ENCODE measurements around the gene SLC18B1. TPM values are rescaled to one million over a fixed set of nuclear protein-coding genes. Genes with fewer than 3 reads are reported as not detected.

Gene SLC18B1
- total and polyA plus RNA-seq, 10 of the 15 experiments (the other 5 are each of a cell fraction or from before 2014, with no cell fraction given), result 3.5 to 11.8 (median 7.1) TPM

DNA sequence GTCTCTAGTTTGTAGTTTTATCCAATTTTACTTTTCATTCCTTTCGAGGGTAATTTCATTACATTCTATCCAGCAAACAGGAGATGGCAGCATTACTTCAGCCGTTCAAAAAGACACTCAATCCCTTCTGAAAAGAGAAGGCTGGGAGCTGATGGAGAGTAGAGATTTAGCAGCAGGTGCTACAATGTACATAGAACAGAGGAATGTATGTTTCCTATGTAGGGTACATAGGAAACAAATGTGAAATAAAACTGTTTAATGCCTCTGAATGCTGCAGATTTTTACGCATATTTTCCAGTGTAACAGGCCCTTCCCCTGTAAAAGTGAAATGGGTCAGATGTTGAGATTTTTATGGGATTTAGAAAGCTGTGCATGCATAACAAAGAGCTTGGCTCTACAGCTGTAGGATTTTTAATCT lies 31.9 kb upstream of the SLC18B1 start (continued):
- TF ChIP-seq EGR1 (IDR thresholded peaks at IDR 0.05; ENCODE audit: borderline replicate concordance in 1 of 2, low read depth in 2 of 2, low read length in 2 of 2), result no peak
- TF ChIP-seq POLR2A (IDR thresholded peaks at IDR 0.05; ENCODE audit: low read depth, low read length), result no peak
- TF ChIP-seq MYC (IDR thresholded peaks at IDR 0.05; ENCODE audit: insufficient read depth, insufficient read length, insufficient replicate concordance, low read length, severe bottlenecking), result no peak
- TF ChIP-seq NR2C1 (IDR thresholded peaks at IDR 0.05), result no peak
- TF ChIP-seq SMAD5 (IDR thresholded peaks at IDR 0.05; ENCODE audit: low read depth), result no peak
- TF ChIP-seq, protein P1, sequence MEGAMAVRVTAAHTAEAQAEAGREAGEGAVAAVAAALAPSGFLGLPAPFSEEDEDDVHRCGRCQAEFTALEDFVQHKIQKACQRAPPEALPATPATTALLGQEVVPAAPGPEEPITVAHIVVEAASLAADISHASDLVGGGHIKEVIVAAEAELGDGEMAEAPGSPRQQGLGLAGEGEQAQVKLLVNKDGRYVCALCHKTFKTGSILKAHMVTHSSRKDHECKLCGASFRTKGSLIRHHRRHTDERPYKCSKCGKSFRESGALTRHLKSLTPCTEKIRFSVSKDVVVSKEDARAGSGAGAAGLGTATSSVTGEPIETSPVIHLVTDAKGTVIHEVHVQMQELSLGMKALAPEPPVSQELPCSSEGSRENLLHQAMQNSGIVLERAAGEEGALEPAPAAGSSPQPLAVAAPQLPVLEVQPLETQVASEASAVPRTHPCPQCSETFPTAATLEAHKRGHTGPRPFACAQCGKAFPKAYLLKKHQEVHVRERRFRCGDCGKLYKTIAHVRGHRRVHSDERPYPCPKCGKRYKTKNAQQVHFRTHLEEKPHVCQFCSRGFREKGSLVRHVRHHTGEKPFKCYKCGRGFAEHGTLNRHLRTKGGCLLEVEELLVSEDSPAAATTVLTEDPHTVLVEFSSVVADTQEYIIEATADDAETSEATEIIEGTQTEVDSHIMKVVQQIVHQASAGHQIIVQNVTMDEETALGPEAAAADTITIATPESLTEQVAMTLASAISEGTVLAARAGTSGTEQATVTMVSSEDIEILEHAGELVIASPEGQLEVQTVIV (IDR thresholded peaks at IDR 0.05; ENCODE audit: borderline replicate concordance, partially characterized antibody), result no peak
- TF ChIP-seq, protein P2, sequence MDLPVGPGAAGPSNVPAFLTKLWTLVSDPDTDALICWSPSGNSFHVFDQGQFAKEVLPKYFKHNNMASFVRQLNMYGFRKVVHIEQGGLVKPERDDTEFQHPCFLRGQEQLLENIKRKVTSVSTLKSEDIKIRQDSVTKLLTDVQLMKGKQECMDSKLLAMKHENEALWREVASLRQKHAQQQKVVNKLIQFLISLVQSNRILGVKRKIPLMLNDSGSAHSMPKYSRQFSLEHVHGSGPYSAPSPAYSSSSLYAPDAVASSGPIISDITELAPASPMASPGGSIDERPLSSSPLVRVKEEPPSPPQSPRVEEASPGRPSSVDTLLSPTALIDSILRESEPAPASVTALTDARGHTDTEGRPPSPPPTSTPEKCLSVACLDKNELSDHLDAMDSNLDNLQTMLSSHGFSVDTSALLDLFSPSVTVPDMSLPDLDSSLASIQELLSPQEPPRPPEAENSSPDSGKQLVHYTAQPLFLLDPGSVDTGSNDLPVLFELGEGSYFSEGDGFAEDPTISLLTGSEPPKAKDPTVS (IDR thresholded peaks at IDR 0.05; ENCODE audit: low read depth, low read length), result no peak
- TF ChIP-seq, protein P3, sequence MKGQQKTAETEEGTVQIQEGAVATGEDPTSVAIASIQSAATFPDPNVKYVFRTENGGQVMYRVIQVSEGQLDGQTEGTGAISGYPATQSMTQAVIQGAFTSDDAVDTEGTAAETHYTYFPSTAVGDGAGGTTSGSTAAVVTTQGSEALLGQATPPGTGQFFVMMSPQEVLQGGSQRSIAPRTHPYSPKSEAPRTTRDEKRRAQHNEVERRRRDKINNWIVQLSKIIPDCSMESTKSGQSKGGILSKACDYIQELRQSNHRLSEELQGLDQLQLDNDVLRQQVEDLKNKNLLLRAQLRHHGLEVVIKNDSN (IDR thresholded peaks at IDR 0.05; ENCODE audit: borderline replicate concordance, extremely low read length, insufficient read depth, low read depth, low read length), result no peak
- TF ChIP-seq JUND (IDR thresholded peaks at IDR 0.05; ENCODE audit: low read depth, low read length), result no peak
- TF ChIP-seq EP300 (IDR thresholded peaks at IDR 0.05; ENCODE audit: borderline replicate concordance in 1 of 2, control insufficient read depth in 1 of 2, low read depth in 2 of 2, low read length in 2 of 2), result no peak
- no peak for TF ChIP-seq TCF12 (IDR thresholded peaks at IDR 0.05; ENCODE audit: low read depth, low read length)
- peak; percentile 82 for TF ChIP-seq RAD21 (IDR thresholded peaks at IDR 0.05; ENCODE audit: insufficient read depth, low read depth, low read length)
- TF ChIP-seq YY1 (IDR thresholded peaks at IDR 0.05; ENCODE audit: low read depth, low read length), result no peak
- TF ChIP-seq RB1 (IDR thresholded peaks at IDR 0.05; ENCODE audit: borderline replicate concordance), result no peak

Measured in GM12878 (cell line).